Effector CD8-positive, alpha-beta T cell (primary cell): Measurements from ENCODE around the gene TNFAIP3.

Experiments used
- DNase-seq: peaks from one replicate; lab custom pipeline; 2025; lab: John Stamatoyannopoulos, UW

TNFAIP3 gene

DNA sequence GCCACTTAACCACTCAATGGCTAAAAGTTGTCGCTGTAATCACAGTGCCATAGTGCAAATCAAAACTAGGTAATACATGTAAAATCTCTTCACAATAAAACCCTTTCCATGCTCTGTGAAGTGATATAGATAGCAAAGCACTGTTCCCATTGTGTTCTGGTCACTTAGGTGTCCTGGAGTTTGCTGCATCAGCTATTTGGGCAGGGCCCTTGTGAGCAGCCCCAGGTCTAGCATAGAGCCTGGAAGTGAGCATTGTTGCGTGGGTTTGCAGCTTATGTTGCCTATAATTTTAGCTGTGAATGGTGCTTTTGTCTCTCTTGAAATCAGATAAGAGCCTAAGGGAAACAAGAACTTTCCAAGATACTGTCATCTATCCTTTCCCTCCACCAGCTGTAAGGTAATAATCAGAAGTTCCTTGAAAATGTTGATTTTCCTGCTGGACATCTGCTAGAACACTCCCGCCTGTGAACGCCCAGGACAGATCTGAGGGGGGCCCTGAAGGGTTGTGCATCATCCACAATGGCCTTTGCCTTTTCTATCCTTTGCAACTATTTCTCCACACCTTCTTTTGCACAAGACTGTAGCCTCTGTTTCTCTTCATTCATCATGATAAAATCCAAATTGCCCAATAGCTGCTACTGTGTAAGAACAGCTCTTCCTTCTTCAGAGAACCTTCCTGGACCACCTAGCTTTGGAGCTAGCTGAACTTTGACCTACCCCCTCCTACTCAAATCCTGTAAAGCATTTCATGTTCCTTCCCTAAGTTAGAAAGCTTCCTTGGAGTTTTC lies 57.0 kb downstream of the TNFAIP3 start:
- no peak for DNase-seq

DNA sequence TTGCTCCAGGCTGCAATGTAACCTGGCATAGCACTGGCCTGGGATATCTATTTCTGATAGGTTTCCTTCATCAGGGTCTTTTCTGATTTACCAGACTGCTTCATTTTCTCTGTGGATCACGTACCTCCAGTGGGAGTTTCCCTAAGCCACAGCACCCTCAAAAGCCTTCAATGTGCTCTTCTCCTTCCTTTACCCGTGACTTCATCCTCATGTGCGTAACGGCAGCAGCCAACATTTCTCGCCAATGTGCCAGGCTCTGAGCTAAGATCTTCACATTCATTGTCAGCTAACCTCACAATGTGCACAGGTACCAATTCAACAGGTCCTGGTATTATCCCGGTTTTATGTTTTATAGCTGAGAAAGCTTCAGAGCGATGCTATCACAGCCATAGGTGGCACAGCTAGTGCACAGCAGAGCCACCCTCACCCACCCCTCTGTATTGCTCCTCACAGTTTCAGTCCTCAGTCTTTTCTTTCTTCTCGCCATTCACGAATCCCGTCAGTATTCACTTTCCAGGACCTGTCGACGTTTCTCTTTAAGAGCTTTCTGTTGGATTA lies 58.2 kb downstream of the TNFAIP3 start:
- no peak for DNase-seq

DNA sequence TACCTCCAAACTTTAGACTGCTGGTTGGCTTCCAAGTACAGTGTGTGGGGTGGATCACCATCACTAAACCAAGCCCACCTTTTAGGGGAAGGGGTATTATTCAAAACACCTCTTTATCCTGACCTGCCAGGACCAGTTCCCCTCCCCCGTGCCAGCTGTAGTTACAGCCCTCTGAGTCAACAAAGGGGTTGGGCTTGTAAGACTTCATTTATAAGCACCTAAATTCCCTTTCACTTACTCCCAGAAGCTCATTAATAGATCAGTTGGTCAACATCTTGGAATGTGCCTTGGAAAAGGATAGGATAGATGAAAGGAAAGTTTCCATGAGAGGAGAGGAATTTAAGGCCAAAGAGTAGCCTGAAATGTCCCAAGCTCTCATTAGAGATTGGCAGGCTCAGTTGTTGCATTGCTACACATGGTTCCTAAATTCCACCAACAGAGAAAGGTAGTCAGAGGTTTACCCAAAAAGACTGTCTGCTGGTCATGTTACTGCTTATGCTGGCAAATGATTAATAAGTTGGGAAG lies 59.2 kb downstream of the TNFAIP3 start:
- no peak for DNase-seq

DNA sequence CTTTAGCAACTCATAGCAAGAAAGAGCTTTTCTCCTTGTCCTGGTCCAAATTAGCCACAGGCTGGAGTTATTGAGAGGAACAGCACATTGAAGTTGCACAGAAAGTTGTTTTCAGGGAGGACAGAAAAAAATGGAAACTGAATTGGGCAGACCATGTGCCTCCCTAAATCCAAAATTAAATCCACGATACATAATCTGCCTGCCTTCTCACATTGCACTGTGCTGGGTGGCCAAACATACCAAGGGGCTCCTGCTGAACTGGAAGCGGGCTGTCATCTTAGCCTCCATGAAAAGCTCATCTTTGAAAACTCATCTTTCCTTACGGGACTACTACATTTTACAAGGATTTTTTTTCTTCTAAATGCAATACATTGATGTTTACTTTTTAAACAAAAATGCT lies 59.9 kb downstream of the TNFAIP3 start:
- DNase-seq: no peak

DNA sequence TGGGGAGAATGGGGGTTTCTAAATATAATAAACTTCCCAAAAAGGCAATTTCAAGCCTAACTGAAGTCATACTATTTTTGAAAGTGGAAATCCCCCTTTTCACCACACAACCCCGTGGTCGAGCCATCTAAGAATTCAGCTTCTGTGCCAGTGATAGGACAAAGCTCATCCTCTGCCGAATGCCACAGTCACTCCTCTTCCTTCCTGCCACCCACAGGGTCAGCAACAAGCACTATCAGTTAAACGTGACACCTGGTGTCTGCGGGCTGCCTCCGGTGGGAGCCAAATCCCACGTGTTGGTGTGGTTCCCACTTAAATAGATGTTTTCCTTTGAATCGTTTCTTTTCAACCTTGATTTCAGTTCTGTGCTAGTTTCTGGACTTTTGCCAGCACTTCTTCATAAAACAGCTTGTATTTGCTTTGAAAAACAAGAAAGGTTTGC lies 60.7 kb downstream of the TNFAIP3 start:
- peak; percentile 63 for DNase-seq

DNA sequence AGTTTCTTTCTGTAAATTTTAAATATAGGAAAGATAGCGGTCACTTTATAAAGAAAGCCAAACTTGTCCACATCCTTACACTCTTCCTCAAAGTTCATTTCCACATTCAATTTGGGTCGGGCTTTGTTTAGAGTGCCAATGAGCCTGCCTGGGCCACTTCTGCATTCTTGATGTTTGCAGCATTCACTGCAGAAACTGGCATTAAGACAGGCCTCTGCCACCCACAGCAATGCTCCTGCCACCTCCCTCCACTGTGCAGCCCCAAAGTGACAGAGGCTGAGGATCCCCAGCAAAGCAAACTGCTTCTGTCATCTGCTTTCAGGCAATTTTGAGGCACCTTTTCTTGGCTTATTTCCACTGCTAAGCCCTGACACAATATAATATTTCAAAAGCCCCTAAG lies 61.2 kb downstream of the TNFAIP3 start:
- no peak for DNase-seq

DNA sequence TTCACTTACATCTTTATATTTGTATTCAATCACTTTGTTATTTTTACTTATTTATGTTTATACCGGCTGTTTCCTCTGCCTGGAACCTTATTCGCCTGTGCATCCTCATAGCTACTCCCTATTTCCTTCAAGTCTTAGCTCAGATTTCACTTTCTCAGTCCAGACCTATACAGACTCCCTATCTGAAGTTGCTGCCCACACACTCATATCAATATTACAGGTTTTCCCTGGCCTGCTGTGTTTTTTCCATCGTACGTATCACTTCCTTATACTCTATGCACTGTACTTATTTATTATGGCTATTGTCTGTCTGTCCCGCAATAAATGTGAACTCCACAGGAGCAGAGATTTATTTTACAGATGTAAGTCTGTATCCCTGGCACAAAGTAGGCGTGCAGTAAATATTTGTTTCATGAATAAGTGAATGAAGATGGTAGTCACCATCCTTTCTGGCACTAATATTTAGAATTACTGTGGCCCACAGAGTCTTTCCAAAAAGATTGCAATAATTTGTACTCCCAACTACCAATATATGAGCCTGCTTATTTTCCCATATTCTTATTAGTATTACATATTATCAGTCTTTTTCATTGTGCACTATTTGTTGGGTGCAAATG lies 64.9 kb downstream of the TNFAIP3 start:
- DNase-seq: no peak
